ENCODE results near the gene ASCL1. TPM values are rescaled to one million over a fixed set of nuclear protein-coding genes. Genes with fewer than 3 reads are reported as not detected.

The ASCL1 gene
- total and polyA plus RNA-seq, 2 of the 13 experiments (the other 11 are each of a cell fraction or from before 2014, with no cell fraction given), result not detected

DNA sequence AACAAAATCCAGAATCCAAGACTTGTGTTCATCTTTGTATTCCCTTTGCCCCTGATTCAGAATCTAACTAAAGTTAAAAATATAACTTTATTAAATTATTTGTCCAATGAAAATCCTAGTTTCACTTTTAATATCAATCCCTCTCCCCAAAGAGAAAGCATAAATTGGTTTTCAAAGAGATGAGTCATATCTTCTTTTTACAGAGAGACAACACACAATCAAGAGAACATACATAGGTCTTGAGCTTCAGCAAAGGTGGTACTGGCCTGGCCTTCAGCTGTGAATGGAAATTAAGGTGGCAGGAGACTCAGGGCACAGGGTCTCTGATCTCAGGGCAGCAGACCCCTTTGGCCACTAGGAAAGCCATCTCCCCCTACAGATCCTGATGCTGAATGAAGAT, 4.3 kb upstream of the ASCL1 start:
- DNase-seq (ENCODE audit: low spot score) (no peak), FAIRE-seq (no peak), ATAC-seq (no peak)
- Histone ChIP-seq H3K27ac (ENCODE audit: extremely low read length, insufficient read depth, low read length) (no peak overlapping the region), H3K79me2 (ENCODE audit: insufficient read depth, low read length) (no peaks in the 10 kb centered on the region), H3K9ac (ENCODE audit: insufficient read depth, low read depth, low read length) (no peak overlapping the region), H4K20me1 (ENCODE audit: insufficient read depth, low read length) (no peaks in the 10 kb centered on the region), H2AFZ (ENCODE audit: low read length) (no peak overlapping the region), H3K4me2 (ENCODE audit: low read depth, low read length) (no peak overlapping the region), H3K36me3 (replicated peaks in 1 of 2; ENCODE audit: control insufficient read depth in 1 of 2, insufficient read depth in 2 of 2, low read length in 2 of 2) (no peaks in the 10 kb centered on the region), H3K4me1 (ENCODE audit: insufficient read depth, low read length) (peaks cover 31% of the 10 kb centered on the region), H3K9me3 (ENCODE audit: low read length) (no peaks in the 10 kb centered on the region), H3K4me3 (replicated peaks in 1 of 3; ENCODE audit: insufficient read depth in 1 of 3, low read depth in 2 of 3, low read length in 3 of 3) (no peak overlapping the region), H3K27me3 (ENCODE audit: control insufficient read depth in 1 of 2, insufficient read depth in 2 of 2, low read length in 2 of 2) (peaks cover 6 to 37% of the 10 kb centered on the region in 2 experiments; a peak in 4 of 5 replicates)
- POLR2A ChIA-PET, result no interaction called here
- CTCF ChIA-PET (ENCODE audit: low intra/inter-chr PET ratio, low total read pairs), result no interaction called here
- intact Hi-C loops (cut with micrococcal nuclease; ENCODE audit: unreplicated experiment), result no loop called here
- TF ChIP-seq NONO (IDR thresholded peaks at IDR 0.05), result no peak
- TF ChIP-seq NONO (CRISPR knock-in tag; conservative IDR thresholded peaks at IDR 0.05), result no peak
- TF ChIP-seq, protein P1, sequence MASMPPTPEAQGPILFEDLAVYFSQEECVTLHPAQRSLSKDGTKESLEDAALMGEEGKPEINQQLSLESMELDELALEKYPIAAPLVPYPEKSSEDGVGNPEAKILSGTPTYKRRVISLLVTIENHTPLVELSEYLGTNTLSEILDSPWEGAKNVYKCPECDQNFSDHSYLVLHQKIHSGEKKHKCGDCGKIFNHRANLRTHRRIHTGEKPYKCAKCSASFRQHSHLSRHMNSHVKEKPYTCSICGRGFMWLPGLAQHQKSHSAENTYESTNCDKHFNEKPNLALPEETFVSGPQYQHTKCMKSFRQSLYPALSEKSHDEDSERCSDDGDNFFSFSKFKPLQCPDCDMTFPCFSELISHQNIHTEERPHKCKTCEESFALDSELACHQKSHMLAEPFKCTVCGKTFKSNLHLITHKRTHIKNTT (CRISPR knock-in tag; IDR thresholded peaks at IDR 0.05), result no peak
- no peak for TF ChIP-seq KLF9 (CRISPR knock-in tag; IDR thresholded peaks at IDR 0.05; ENCODE audit: low read depth)
- no peak for TF ChIP-seq ZNF552 (CRISPR knock-in tag; IDR thresholded peaks at IDR 0.05; ENCODE audit: borderline replicate concordance)
- no peak for TF ChIP-seq ZNF7 (CRISPR knock-in tag; IDR thresholded peaks at IDR 0.05)
- no peak for TF ChIP-seq THYN1 (CRISPR knock-in tag; IDR thresholded peaks at IDR 0.05; ENCODE audit: borderline replicate concordance, low read depth)
- TF ChIP-seq ZNF850 (CRISPR knock-in tag; conservative IDR thresholded peaks at IDR 0.05), result no peak
- TF ChIP-seq SP140L (CRISPR knock-in tag; IDR thresholded peaks at IDR 0.05; ENCODE audit: borderline replicate concordance), result no peak
- TF ChIP-seq ZSCAN20 (CRISPR knock-in tag; IDR thresholded peaks at IDR 0.05; ENCODE audit: borderline replicate concordance), result no peak
- TF ChIP-seq, protein P2, sequence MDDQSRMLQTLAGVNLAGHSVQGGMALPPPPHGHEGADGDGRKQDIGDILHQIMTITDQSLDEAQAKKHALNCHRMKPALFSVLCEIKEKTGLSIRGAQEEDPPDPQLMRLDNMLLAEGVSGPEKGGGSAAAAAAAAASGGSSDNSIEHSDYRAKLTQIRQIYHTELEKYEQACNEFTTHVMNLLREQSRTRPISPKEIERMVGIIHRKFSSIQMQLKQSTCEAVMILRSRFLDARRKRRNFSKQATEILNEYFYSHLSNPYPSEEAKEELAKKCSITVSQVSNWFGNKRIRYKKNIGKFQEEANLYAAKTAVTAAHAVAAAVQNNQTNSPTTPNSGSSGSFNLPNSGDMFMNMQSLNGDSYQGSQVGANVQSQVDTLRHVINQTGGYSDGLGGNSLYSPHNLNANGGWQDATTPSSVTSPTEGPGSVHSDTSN (CRISPR knock-in tag; IDR thresholded peaks at IDR 0.05; ENCODE audit: borderline replicate concordance), result no peak
- TF ChIP-seq SNRNP70 (IDR thresholded peaks at IDR 0.05; ENCODE audit: low read depth, low read length), result no peak
- no peak for TF ChIP-seq ZNF235 (CRISPR knock-in tag; IDR thresholded peaks at IDR 0.05; ENCODE audit: borderline replicate concordance)
- TF ChIP-seq ZNF780A (CRISPR knock-in tag; IDR thresholded peaks at IDR 0.05), result no peak
- TF ChIP-seq, protein P3, sequence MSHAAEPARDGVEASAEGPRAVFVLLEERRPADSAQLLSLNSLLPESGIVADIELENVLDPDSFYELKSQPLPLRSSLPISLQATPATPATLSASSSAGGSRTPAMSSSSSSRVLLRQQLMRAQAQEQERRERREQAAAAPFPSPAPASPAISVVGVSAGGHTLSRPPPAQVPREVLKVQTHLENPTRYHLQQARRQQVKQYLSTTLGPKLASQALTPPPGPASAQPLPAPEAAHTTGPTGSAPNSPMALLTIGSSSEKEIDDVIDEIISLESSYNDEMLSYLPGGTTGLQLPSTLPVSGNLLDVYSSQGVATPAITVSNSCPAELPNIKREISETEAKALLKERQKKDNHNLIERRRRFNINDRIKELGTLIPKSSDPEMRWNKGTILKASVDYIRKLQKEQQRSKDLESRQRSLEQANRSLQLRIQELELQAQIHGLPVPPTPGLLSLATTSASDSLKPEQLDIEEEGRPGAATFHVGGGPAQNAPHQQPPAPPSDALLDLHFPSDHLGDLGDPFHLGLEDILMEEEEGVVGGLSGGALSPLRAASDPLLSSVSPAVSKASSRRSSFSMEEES (CRISPR knock-in tag; IDR thresholded peaks at IDR 0.05), result no peak
- TF ChIP-seq, protein P4, sequence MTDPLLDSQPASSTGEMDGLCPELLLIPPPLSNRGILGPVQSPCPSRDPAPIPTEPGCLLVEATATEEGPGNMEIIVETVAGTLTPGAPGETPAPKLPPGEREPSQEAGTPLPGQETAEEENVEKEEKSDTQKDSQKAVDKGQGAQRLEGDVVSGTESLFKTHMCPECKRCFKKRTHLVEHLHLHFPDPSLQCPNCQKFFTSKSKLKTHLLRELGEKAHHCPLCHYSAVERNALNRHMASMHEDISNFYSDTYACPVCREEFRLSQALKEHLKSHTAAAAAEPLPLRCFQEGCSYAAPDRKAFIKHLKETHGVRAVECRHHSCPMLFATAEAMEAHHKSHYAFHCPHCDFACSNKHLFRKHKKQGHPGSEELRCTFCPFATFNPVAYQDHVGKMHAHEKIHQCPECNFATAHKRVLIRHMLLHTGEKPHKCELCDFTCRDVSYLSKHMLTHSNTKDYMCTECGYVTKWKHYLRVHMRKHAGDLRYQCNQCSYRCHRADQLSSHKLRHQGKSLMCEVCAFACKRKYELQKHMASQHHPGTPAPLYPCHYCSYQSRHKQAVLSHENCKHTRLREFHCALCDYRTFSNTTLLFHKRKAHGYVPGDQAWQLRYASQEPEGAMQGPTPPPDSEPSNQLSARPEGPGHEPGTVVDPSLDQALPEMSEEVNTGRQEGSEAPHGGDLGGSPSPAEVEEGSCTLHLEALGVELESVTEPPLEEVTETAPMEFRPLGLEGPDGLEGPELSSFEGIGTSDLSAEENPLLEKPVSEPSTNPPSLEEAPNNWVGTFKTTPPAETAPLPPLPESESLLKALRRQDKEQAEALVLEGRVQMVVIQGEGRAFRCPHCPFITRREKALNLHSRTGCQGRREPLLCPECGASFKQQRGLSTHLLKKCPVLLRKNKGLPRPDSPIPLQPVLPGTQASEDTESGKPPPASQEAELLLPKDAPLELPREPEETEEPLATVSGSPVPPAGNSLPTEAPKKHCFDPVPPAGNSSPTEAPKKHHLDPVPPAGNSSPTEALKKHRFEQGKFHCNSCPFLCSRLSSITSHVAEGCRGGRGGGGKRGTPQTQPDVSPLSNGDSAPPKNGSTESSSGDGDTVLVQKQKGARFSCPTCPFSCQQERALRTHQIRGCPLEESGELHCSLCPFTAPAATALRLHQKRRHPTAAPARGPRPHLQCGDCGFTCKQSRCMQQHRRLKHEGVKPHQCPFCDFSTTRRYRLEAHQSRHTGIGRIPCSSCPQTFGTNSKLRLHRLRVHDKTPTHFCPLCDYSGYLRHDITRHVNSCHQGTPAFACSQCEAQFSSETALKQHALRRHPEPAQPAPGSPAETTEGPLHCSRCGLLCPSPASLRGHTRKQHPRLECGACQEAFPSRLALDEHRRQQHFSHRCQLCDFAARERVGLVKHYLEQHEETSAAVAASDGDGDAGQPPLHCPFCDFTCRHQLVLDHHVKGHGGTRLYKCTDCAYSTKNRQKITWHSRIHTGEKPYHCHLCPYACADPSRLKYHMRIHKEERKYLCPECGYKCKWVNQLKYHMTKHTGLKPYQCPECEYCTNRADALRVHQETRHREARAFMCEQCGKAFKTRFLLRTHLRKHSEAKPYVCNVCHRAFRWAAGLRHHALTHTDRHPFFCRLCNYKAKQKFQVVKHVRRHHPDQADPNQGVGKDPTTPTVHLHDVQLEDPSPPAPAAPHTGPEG (CRISPR knock-in tag; IDR thresholded peaks at IDR 0.05), result no peak
- TF ChIP-seq ZNF224 (CRISPR knock-in tag; IDR thresholded peaks at IDR 0.05), result no peak
- no TSS peak for BruUV-seq (replicated peaks)
- in situ Hi-C loops (cut with HindIII; ENCODE audit: extremely low pct_ligation_motif_present, low pct_unique_long_range_greater_than_20kb), result no loop called here

Data from HepG2 (cell line).